IPS-NIHi7 (cell line): ENCODE results near the gene CACNA1C.

Experiments
- DNase-seq: peaks from one replicate; pipeline ENCODE4 v3.0.0; 2012; ENCODE audit warnings: mixed read lengths; ENCODE audit errors: extremely low spot score

CACNA1C gene

DNA sequence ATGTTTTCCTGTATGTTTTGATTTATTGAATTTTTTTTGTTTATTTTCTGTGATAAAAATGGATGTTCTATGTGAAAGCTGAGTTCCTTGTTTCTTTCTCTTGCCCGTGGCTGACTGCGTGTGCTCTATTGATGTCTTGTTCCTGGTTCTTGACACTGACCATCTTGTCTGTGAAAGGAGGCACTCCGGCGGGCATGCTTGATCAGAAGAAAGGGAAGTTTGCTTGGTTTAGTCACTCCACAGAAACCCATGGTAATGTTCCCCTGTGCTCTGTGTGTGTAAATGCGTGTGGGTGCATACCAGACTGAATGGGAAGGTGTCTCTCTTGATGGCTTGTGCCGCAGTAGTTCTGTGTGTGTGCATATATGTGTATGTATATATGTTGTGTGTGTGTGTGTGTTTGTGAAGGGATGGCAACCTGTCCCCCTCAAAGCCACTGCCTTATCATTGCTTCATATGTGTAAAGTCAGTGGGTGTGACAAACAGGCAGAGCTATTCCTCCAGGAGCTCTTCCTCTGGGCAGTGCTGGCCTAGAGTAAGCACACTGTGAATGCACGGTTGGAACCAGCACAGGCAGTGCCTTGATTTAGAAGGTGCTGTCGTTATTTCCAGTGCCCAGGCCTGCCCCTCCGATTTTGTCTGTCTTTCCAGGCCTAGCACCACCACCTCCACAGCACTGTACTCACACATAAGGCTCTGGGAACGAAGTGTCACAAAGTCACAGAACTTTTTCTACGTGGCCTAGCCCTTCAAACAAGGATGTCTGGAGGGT is 494.7 kb downstream of the CACNA1C start:
- DNase-seq: no peak

DNA sequence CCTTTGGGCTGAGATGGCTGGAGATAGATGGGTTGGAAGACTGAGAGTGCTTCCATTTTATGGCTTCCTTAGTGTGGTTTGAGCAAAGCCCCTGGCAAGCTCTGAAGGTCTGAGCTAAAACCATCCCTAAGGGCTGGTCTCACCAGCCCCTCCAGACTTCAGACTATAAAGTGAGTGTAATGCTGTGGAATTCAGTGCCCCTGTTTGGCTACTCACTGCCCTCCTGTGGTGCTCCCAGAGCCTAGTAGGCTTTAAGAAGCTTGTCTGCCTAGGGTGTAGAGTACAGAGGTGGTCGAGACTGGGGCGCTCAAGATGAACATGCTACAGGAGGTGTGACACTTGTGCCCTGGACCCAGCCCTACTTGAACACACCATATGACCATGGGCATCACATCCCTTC is 495.3 kb downstream of the CACNA1C start:
- DNase-seq: no peak

- DNase-seq: no peak
Observed at GRCh38 chr12:2550561-2551411, 498.0 kb downstream of the CACNA1C start.

DNA sequence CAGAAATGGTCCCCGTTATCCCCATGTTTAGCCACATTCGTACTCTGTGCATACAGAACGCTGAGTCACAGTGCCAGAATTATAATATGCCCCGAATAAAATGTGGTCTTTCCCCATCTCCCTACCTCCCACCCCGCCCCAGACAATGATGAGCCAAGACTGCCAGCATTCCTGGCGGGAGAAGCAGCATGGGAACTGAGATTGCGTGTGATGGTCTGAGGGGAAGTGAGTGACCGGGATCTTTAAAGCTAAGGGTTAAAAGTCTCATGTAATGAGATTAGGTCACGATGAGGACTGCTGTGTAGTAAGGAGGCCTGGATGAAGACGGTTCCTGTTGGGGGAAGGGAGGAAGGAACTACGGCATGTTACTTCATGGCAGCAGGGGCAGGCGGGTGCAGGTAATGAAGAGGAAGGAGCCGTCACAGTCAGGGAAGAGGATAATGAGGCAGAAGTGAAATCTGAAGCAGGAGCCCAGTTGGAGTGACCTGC is 498.7 kb downstream of the CACNA1C start:
- DNase-seq: no peak

DNA sequence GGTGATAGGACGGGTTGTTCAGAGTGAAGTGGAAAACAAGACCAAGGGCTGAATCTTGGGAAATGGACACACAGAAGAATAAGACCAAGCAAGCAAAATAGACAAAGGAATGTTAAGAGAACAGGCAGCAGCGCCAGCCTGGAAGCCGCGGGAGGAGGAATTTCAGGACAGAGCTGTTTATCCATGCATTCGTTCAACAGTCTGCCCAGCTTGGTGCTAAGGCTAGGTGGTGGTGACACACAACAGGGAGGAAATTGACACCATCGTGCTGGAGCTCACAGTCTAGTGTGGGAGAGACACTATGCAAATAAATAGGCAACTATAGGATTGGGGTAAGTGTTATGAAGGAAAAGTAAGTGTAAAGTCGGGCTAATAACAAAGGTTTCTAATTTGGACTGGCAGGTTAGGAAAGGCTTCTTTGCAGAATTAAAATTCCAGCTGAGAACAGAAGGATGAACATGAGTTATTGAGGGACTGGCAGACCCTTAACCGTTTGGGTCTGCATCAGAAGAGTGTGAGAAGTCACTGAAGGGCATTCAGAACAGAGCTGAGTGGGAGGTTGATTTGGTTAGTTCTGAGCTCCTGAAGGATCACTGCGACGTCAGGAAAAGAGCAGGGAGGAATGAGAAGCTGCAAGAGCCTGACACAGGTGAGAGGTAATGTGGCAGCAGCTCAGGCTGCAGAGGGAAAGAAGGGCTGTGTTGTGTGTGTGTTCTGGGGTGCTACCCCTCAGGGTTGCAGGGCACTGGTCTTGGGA is 499.4 kb downstream of the CACNA1C start:
- no peak for DNase-seq

- no peak for DNase-seq
Observed at GRCh38 chr12:2553388-2554126, 500.8 kb downstream of the CACNA1C start.

DNA sequence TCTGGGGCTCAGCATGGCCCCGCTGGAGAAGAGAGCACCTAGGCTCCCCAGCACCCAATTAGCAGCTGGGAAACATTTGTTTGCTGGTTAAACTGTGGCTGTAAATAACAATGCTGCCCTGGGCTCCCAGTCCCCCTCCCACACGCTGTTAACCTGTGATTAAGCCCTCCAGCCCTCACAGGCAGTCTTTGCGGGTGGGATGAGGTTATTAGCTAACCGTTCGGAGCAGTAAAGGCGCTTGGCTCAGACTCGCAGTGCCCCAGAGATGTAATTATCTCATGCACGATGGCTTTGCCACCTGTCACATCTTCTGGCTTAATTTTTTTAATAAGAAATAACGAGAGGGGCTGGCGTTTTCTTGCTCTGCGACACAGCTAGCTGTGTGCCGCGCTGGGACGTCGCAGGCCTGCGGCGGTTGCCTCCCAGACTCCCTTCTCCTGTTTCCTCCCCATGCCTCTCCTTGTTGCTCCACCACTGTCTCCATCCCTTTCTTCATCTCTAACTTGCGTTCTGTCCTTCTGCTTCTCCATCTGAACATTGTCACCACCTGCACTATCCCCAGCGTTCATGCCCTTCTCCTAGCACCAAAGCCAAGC is 502.8 kb downstream of the CACNA1C start:
- peak; percentile 57 for DNase-seq

GRCh38 chr12:2557597-2557996 is 504.8 kb downstream of the CACNA1C start:
- no peak for DNase-seq

- no peak for DNase-seq
Observed at GRCh38 chr12:2559931-2560330, 507.1 kb downstream of the CACNA1C start.

DNA sequence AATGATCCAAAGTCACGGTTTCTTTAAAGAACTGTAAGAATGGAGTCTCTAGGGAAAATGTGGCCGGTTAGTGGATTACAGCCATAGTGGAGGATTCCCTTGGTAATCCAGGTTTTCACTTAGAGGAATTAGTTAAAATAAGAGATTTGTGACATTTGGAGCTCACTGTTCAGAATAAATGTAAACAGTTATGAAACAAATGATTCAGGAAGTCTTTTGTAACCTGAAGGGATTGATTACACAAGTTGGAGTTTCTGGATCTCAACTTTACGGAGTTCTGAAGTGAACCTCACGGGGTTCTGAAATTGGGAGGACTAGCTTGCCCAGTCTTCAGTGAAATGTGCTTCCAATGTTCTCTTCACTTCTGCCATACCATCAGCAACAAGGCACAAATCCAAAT is 507.6 kb downstream of the CACNA1C start:
- DNase-seq: no peak

GRCh38 chr12:2561367-2561766 is 508.6 kb downstream of the CACNA1C start:
- no peak for DNase-seq

GRCh38 chr12:2562400-2562799 is 509.6 kb downstream of the CACNA1C start:
- no peak for DNase-seq

- DNase-seq: no peak
Observed at GRCh38 chr12:2563709-2564108, 510.9 kb downstream of the CACNA1C start.

DNA sequence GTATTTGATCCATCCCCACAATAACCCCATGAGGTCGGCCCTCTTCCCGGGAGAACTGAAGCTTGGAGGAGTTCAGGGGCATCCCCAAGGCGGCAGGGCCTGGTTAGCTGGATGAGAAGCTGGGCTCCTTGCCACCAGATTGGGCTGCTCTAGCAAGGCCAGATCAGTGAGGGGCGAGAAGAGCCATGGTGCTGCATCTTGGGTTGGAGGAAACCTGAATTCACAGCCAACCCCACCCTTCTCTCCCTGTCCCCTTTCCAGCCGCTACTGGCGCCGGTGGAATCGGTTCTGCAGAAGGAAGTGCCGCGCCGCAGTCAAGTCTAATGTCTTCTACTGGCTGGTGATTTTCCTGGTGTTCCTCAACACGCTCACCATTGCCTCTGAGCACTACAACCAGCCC is 513.4 kb downstream of the CACNA1C start:
- no peak for DNase-seq

GRCh38 chr12:2567711-2568110 is 514.9 kb downstream of the CACNA1C start:
- no peak for DNase-seq

- no peak for DNase-seq
Observed at GRCh38 chr12:2570562-2570961, 517.8 kb downstream of the CACNA1C start.

GRCh38 chr12:2574355-2574935 is 521.7 kb downstream of the CACNA1C start:
- DNase-seq: no peak

DNA sequence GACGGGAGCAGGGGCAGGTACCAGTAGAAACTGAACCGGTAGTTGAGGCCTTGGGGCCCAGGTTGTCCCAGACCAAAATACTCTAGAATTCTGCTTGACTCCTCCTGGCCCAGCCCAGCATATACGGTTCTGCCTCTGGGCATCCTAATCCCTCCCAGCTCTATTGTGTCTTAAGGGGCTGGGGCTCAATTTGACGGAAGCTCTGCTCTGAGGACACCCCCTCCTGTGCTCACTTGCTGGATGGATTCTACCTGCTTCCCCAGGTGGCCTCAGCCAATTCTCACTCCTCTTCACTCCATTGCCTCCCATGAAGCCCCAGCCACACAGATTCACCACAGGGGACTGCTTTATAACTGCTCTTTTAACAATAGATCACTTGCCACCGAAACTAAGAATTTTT is 522.5 kb downstream of the CACNA1C start:
- no peak for DNase-seq

- no peak for DNase-seq
Observed at GRCh38 chr12:2578211-2578610, 525.4 kb downstream of the CACNA1C start.

GRCh38 chr12:2578772-2579171 is 526.0 kb downstream of the CACNA1C start:
- no peak for DNase-seq

- DNase-seq: no peak
Observed at GRCh38 chr12:2580821-2581220, 528.0 kb downstream of the CACNA1C start.
